Neural progenitor cell (in vitro differentiated cells): Measurements from ENCODE around the gene P3H3. TPM values are rescaled to one million over a fixed set of nuclear protein-coding genes. Genes with fewer than 3 reads are reported as not detected.

Source experiments
- DNase-seq: peaks from one replicate; pipeline ENCODE4 v3.0.0-alpha.2; 2016; ENCODE audit warnings: low spot score
- H2AFZ ChIP-seq: fragments of 200-600 bp; sonication (generic); replicated peaks from 2 replicates; pipeline ENCODE4 v1.6.1; 2016; ENCODE audit warnings: antibody characterized with exemption
- H3F3A ChIP-seq: fragments of 200-600 bp; sonication (generic); 2 replicates; pipeline ENCODE4 v1.6.1; 2016; ENCODE audit warnings: antibody characterized with exemption, low read depth
- H3K27ac ChIP-seq: fragments of 200-600 bp; sonication (generic); 2 replicates; pipeline ENCODE4 v1.5.1; 2016; ENCODE audit warnings: mild to moderate bottlenecking
- H3K27me3 ChIP-seq: fragments of 200-600 bp; sonication (generic); 2 replicates; pipeline ENCODE4 v1.6.1; 2016; ENCODE audit warnings: mild to moderate bottlenecking, moderate library complexity
- H3K36me3 ChIP-seq: fragments of 200-600 bp; sonication (generic); 2 replicates; pipeline ENCODE4 v1.5.1; 2016
- H3K4me1 ChIP-seq: fragments of 200-600 bp; sonication (generic); 2 replicates; pipeline ENCODE4 v1.6.1; 2016; ENCODE audit warnings: mixed run types
- H3K4me2 ChIP-seq: fragments of 200-600 bp; sonication (generic); 2 replicates; pipeline ENCODE4 v1.6.1; 2016
- H3K4me3 ChIP-seq: fragments of 200-600 bp; sonication (generic); 2 replicates; pipeline ENCODE4 v1.5.1; 2016
- H3K79me2 ChIP-seq: fragments of 200-600 bp; sonication (generic); 2 replicates; pipeline ENCODE4 v1.6.1; 2016; ENCODE audit warnings: low read depth
- H3K9ac ChIP-seq: fragments of 200-600 bp; sonication (generic); 2 replicates; pipeline ENCODE4 v1.6.1; 2016
- H3K9me3 ChIP-seq: fragments of 200-600 bp; sonication (generic); 2 replicates; pipeline ENCODE4 v1.5.1; 2016; ENCODE audit warnings: low read depth
- H4K20me1 ChIP-seq: fragments of 200-600 bp; sonication (generic); 2 replicates; pipeline ENCODE4 v1.6.1; 2016; ENCODE audit warnings: low read depth
- H3K27ac Mint-ChIP-seq: 3 replicates; pipeline ENCODE4 v1.8.0; 2021; ENCODE audit warnings: mixed read lengths
- H3K27me3 Mint-ChIP-seq: 2 replicates; pipeline ENCODE4 v1.8.0; 2022; ENCODE audit warnings: low read depth, mild to moderate bottlenecking, inconsistent platforms, moderate library complexity, mixed read lengths; ENCODE audit not compliant: insufficient read depth
- H3K36me3 Mint-ChIP-seq: 3 replicates; pipeline ENCODE4 v1.8.0; 2021; ENCODE audit warnings: mixed read lengths
- H3K4me1 Mint-ChIP-seq: 3 replicates; pipeline ENCODE4 v1.8.0; 2021; ENCODE audit warnings: mixed read lengths
- H3K4me3 Mint-ChIP-seq: 3 replicates; pipeline ENCODE4 v1.8.0; 2021; ENCODE audit warnings: mild to moderate bottlenecking, moderate library complexity, mixed read lengths
- H3K9me3 Mint-ChIP-seq: 3 replicates; pipeline ENCODE4 v1.8.0; 2020; ENCODE audit warnings: mixed read lengths
- EZH2 ChIP-seq: fragments of 200-600 bp; sonication (generic); IDR thresholded peaks from 2 replicates; pipeline ENCODE4 v1.6.1; 2017; ENCODE audit warnings: antibody characterized with exemption, mild to moderate bottlenecking, moderate library complexity
- EZH2phosphoT487 ChIP-seq: fragments of 200-600 bp; sonication (generic); IDR thresholded peaks from 2 replicates; pipeline ENCODE4 v1.6.1; 2017; ENCODE audit warnings: antibody characterized with exemption
- total RNA-seq: library from RNA; depleted of rRNA; stranded (reverse); fragments of >200 nt; gene quantifications from 2 replicates; pipeline ENCODE4 v1.2.3, GENCODE V29; 2015; ENCODE audit warnings: low replicate concordance
- TF ChIP-seq, protein P1 (sequence below): fragments of 200-600 bp; sonication (generic); IDR thresholded peaks from 2 replicates; pipeline ENCODE4 v1.5.1; 2017; ENCODE audit warnings: antibody characterized with exemption, mild to moderate bottlenecking

P3H3 gene
- total RNA-seq, 1 donor from 2014 or later = 14.1 TPM

DNA sequence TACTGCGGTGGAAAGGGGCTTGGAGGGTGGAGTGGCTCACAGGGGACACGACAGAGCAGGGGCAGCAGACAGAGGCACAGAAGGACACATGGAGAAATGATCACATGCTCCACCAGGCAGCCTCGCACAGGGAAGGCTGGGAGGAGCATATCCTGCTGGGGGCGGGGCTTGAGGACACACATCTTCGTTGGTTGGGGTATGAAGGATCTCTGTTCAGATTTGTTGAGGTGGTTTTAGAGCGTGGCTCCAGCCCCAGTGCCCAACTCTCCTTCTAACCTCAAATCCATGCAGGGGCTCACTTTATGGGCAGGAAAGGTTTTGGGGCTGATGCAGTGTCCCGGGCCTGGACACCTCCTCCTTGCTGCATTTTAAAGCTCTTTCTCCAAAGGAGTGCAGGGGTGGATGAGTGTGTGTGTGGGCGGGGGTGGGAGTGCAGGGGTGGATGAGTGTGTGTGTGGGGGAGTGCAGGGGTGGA lies 733 bp upstream of the P3H3 start:
- no peak overlapping the region for H3K9ac ChIP-seq
- H3K4me2 ChIP-seq = peak overlapping the region; percentile 89
- no peaks in the 10 kb centered on the region for H3K27me3 ChIP-seq
- H3K4me1 Mint-ChIP-seq = peaks cover 53% of the 10 kb centered on the region
- TF ChIP-seq EZH2 (no peak), EZH2phosphoT487 (no peak)
- H3K4me1 ChIP-seq = peaks cover 26% of the 10 kb centered on the region
- H3K36me3 Mint-ChIP-seq = peaks cover 29% of the 10 kb centered on the region
- peaks cover 34% of the 10 kb centered on the region for H3F3A ChIP-seq
- H2AFZ ChIP-seq = no peak overlapping the region
- peaks cover 6% of the 10 kb centered on the region for H3K36me3 ChIP-seq
- H3K27ac ChIP-seq = no peak overlapping the region
- peaks cover 12% of the 10 kb centered on the region for H3K27me3 Mint-ChIP-seq
- peak overlapping the region; percentile 95 for H3K27ac Mint-ChIP-seq
- H4K20me1 ChIP-seq = peaks cover 18% of the 10 kb centered on the region
- H3K79me2 ChIP-seq = peaks cover 36% of the 10 kb centered on the region
- H3K9me3 ChIP-seq = no peaks in the 10 kb centered on the region
- H3K4me3 ChIP-seq = peak overlapping the region; percentile 27
- DNase-seq = peak; percentile 91
- H3K9me3 Mint-ChIP-seq = no peaks in the 10 kb centered on the region
- peak overlapping the region; percentile 84 for H3K4me3 Mint-ChIP-seq

DNA sequence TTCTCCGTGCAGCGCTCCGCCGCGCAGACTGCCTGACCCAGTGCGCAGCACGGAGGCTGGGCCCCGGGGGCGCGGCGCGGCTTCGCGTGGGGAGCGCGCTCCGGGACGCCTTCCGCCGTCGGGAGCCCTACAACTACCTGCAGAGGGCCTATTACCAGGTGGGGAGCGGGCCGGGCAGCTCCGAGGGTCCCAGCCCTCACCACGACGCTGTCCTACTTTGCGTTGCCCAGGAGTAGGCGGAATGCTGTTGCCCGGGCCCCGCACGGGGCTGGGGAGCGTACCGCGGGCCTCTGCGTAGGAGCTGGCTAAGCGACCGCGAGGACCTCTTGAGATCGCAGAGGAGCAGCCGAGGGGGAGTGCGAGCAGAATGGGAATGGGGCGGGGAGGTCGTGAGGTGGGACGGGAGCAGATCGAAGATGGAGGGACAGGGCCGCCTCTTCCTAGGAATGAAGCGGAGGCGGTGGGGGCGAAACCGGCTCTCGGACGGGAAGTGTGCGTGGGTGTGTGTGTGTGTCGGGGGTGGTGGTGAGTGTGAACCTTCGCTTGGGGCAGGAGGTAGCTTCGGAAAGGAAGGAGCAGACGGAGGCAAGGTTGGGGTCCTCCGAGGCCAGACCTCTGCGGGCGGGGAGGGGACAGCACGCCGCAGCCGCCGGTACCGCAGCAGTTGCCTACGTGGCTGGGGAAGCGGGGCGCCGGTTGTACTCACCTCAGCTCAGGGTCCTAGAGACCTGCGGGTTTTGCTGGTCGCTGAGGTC lies 751 bp downstream of the P3H3 start:
- peak overlapping the region; percentile 98 for H3K27ac Mint-ChIP-seq
- TF ChIP-seq, protein P1, sequence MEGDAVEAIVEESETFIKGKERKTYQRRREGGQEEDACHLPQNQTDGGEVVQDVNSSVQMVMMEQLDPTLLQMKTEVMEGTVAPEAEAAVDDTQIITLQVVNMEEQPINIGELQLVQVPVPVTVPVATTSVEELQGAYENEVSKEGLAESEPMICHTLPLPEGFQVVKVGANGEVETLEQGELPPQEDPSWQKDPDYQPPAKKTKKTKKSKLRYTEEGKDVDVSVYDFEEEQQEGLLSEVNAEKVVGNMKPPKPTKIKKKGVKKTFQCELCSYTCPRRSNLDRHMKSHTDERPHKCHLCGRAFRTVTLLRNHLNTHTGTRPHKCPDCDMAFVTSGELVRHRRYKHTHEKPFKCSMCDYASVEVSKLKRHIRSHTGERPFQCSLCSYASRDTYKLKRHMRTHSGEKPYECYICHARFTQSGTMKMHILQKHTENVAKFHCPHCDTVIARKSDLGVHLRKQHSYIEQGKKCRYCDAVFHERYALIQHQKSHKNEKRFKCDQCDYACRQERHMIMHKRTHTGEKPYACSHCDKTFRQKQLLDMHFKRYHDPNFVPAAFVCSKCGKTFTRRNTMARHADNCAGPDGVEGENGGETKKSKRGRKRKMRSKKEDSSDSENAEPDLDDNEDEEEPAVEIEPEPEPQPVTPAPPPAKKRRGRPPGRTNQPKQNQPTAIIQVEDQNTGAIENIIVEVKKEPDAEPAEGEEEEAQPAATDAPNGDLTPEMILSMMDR = no peak
- no peak for TF ChIP-seq EZH2
- no peak for TF ChIP-seq EZH2phosphoT487
- peak overlapping the region; percentile 100 for H3K4me3 Mint-ChIP-seq
- peaks cover 43% of the 10 kb centered on the region for H3K4me1 Mint-ChIP-seq
- Histone ChIP-seq H3K4me1 (peaks cover 14% of the 10 kb centered on the region), H3K27me3 (no peaks in the 10 kb centered on the region), H3K36me3 (peaks cover 6% of the 10 kb centered on the region), H2AFZ (no peak overlapping the region), H3K9ac (peak overlapping the region; percentile 73), H3F3A (peaks cover 25% of the 10 kb centered on the region), H3K27ac (no peak overlapping the region), H3K4me3 (peak overlapping the region; percentile 88), H3K4me2 (peak overlapping the region; percentile 89), H3K79me2 (peaks cover 36% of the 10 kb centered on the region), H4K20me1 (peaks cover 23% of the 10 kb centered on the region), H3K9me3 (no peaks in the 10 kb centered on the region)
- H3K27me3 Mint-ChIP-seq = peaks cover 12% of the 10 kb centered on the region
- H3K9me3 Mint-ChIP-seq = no peaks in the 10 kb centered on the region
- DNase-seq = peak; percentile 72
- H3K36me3 Mint-ChIP-seq = peaks cover 26% of the 10 kb centered on the region

GRCh38 chr12:6829536-6830220 lies 1.5 kb downstream of the P3H3 start:
- peak overlapping the region; percentile 73 for H3K9ac ChIP-seq
- H3K9me3 ChIP-seq = no peaks in the 10 kb centered on the region
- peaks cover 30% of the 10 kb centered on the region for H3F3A ChIP-seq
- Mint-ChIP-seq H3K4me1 (peaks cover 40% of the 10 kb centered on the region), H3K9me3 (no peaks in the 10 kb centered on the region), H3K27ac (peak overlapping the region; percentile 98), H3K27me3 (peaks cover 12% of the 10 kb centered on the region), H3K4me3 (peak overlapping the region; percentile 100), H3K36me3 (peaks cover 24% of the 10 kb centered on the region)
- no peaks in the 10 kb centered on the region for H3K27me3 ChIP-seq
- peaks cover 30% of the 10 kb centered on the region for H4K20me1 ChIP-seq
- H3K4me2 ChIP-seq = peak overlapping the region; percentile 89
- no peak overlapping the region for H3K27ac ChIP-seq
- peaks cover 6% of the 10 kb centered on the region for H3K36me3 ChIP-seq
- peak overlapping the region; percentile 88 for H3K4me3 ChIP-seq
- H2AFZ ChIP-seq = no peak overlapping the region
- H3K4me1 ChIP-seq = peaks cover 14% of the 10 kb centered on the region
- DNase-seq = peak; percentile 65
- peaks cover 36% of the 10 kb centered on the region for H3K79me2 ChIP-seq
- no peak for TF ChIP-seq EZH2phosphoT487
- TF ChIP-seq, protein P1 = peak; percentile 41
- TF ChIP-seq EZH2 = no peak
